ENCODE data around the gene TACR1. TPM values are rescaled to one million over a fixed set of nuclear protein-coding genes. Genes with fewer than 3 reads are reported as not detected.
A peak's percentile ranks its signal among the peaks of the same experiment; 100 is the strongest.

Gene TACR1
- total and polyA plus RNA-seq, 2 of the 13 experiments (the other 11 are each of a cell fraction or from before 2014, with no cell fraction given) = not detected

- TF ChIP-seq ZNF724P (CRISPR knock-in tag; IDR thresholded peaks at IDR 0.05; ENCODE audit: borderline replicate concordance) (no peak), ZNF709 (CRISPR knock-in tag; IDR thresholded peaks at IDR 0.05) (no peak), CBX5 (CRISPR knock-in tag; IDR thresholded peaks at IDR 0.05; ENCODE audit: borderline replicate concordance) (peak; percentile 68; the same call in 1 of the 2 replicates), FOSL2 (CRISPR knock-in tag; IDR thresholded peaks at IDR 0.05) (peak; percentile 31; the same call in 1 of the 2 replicates), ZMYM2 (CRISPR knock-in tag; IDR thresholded peaks at IDR 0.05) (no peak), ZNF33A (CRISPR knock-in tag; IDR thresholded peaks at IDR 0.05; ENCODE audit: borderline replicate concordance) (no peak), RAD21 (CRISPR knock-in tag; IDR thresholded peaks at IDR 0.05) (0 out of 2 replicates have a peak, but pooled peaks have one; percentile 27), ZBTB33 (CRISPR knock-in tag; IDR thresholded peaks at IDR 0.05) (peak; percentile 94), ZNF749 (CRISPR knock-in tag; IDR thresholded peaks at IDR 0.05; ENCODE audit: borderline replicate concordance) (no peak), XRCC5 (optimal IDR thresholded peaks at IDR 0.05; ENCODE audit: low read length) (peak; percentile 65), HOXA7 (CRISPR knock-in tag; IDR thresholded peaks at IDR 0.05) (no peak), ATF6 (CRISPR knock-in tag; conservative IDR thresholded peaks at IDR 0.05) (no peak), TBX2 (CRISPR knock-in tag; IDR thresholded peaks at IDR 0.05; ENCODE audit: borderline replicate concordance) (no peak), POGZ (CRISPR knock-in tag; IDR thresholded peaks at IDR 0.05) (no peak), YEATS4 (CRISPR knock-in tag; IDR thresholded peaks at IDR 0.05; ENCODE audit: borderline replicate concordance) (no peak), YY1 (IDR thresholded peaks at IDR 0.05; ENCODE audit: insufficient read depth, insufficient replicate concordance, low read depth, low read length) (no peak), ZNF761 (CRISPR knock-in tag; conservative IDR thresholded peaks at IDR 0.05) (no peak), E2F2 (CRISPR knock-in tag; IDR thresholded peaks at IDR 0.05; ENCODE audit: borderline replicate concordance) (no peak), PBX3 (CRISPR knock-in tag; IDR thresholded peaks at IDR 0.05; ENCODE audit: borderline replicate concordance) (no peak)
Measured at GRCh38 chr2:75053484-75054112, 145.7 kb downstream of the TACR1 start (continued).
